Progenitor cell of endocrine pancreas (in vitro differentiated cells): ENCODE data around the gene SLC20A1. TPM values are rescaled to one million over a fixed set of nuclear protein-coding genes. Genes with fewer than 3 reads are reported as not detected.

Experiments used
- DNase-seq: peaks from one replicate; pipeline ENCODE4 v3.0.0; 2021; ENCODE audit warnings: low spot score; ENCODE audit not compliant: unreplicated experiment
- H3K27ac Mint-ChIP-seq: 2 replicates; pipeline ENCODE4 v1.8.0; 2021; ENCODE audit warnings: mild to moderate bottlenecking, moderate library complexity, mixed read lengths
- H3K27me3 Mint-ChIP-seq: 2 replicates; pipeline ENCODE4 v1.8.0; 2021; ENCODE audit warnings: mixed read lengths
- H3K36me3 Mint-ChIP-seq: 2 replicates; pipeline ENCODE4 v1.8.0; 2022; ENCODE audit warnings: mixed read lengths; ENCODE audit not compliant: insufficient read depth
- H3K4me1 Mint-ChIP-seq: 2 replicates; pipeline ENCODE4 v1.8.0; 2021; ENCODE audit warnings: low read depth, mixed read lengths
- H3K4me3 Mint-ChIP-seq: 2 replicates; pipeline ENCODE4 v1.8.0; 2021; ENCODE audit warnings: low read depth, mild to moderate bottlenecking, moderate library complexity, mixed read lengths
- H3K9me3 Mint-ChIP-seq: 2 replicates; pipeline ENCODE4 v1.8.0; 2021; ENCODE audit warnings: low read depth, mixed read lengths
- CTCF ChIP-seq: fragments of 200-600 bp; sonication (generic); IDR thresholded peaks from one replicate; pipeline ENCODE4 v1.5.0; 2021; ENCODE audit warnings: antibody characterized with exemption, mild to moderate bottlenecking; ENCODE audit not compliant: unreplicated experiment
- total RNA-seq: library from RNA; stranded (reverse); gene quantifications from 2 replicates; pipeline ENCODE4 v1.2.1, GENCODE V29; 2021

SLC20A1 gene
- total RNA-seq, 1 donor from 2014 or later: 56.0 TPM

GRCh38 chr2:112708968-112709367 lies 63.2 kb downstream of the SLC20A1 start:
- Mint-ChIP-seq H3K9me3 (no peaks in the 10 kb centered on the region), H3K27me3 (peaks cover 27% of the 10 kb centered on the region), H3K4me1 (peaks cover 4% of the 10 kb centered on the region), H3K27ac (no peak overlapping the region), H3K4me3 (no peak overlapping the region), H3K36me3 (no peaks in the 10 kb centered on the region)
- no peak for TF ChIP-seq CTCF
- DNase-seq: no peak

GRCh38 chr2:112709703-112710102 lies 64.0 kb downstream of the SLC20A1 start:
- no peak for DNase-seq
- peaks cover 4% of the 10 kb centered on the region for H3K4me1 Mint-ChIP-seq
- no peak for TF ChIP-seq CTCF

GRCh38 chr2:112710956-112711750 lies 65.4 kb downstream of the SLC20A1 start:
- H3K9me3 Mint-ChIP-seq: no peaks in the 10 kb centered on the region
- no peak for DNase-seq
- peaks cover 3% of the 10 kb centered on the region for H3K4me1 Mint-ChIP-seq
- H3K27ac Mint-ChIP-seq: no peak overlapping the region
- H3K4me3 Mint-ChIP-seq: no peak overlapping the region
- H3K27me3 Mint-ChIP-seq: peaks cover 24% of the 10 kb centered on the region
- no peak for TF ChIP-seq CTCF
- no peaks in the 10 kb centered on the region for H3K36me3 Mint-ChIP-seq

More at GRCh38 chr2:112709703-112710102, 64.0 kb downstream of the SLC20A1 start:
- H3K27ac Mint-ChIP-seq: no peak overlapping the region
- no peaks in the 10 kb centered on the region for H3K36me3 Mint-ChIP-seq
- no peak overlapping the region for H3K4me3 Mint-ChIP-seq
- H3K27me3 Mint-ChIP-seq: peaks cover 25% of the 10 kb centered on the region
- no peaks in the 10 kb centered on the region for H3K9me3 Mint-ChIP-seq

GRCh38 chr2:112712465-112712864 lies 66.7 kb downstream of the SLC20A1 start:
- TF ChIP-seq CTCF: no peak
- no peak for DNase-seq
- H3K27ac Mint-ChIP-seq: no peak overlapping the region
- H3K4me1 Mint-ChIP-seq: no peaks in the 10 kb centered on the region
- H3K9me3 Mint-ChIP-seq: no peaks in the 10 kb centered on the region
- H3K27me3 Mint-ChIP-seq: peaks cover 20% of the 10 kb centered on the region
- H3K4me3 Mint-ChIP-seq: no peak overlapping the region
- no peaks in the 10 kb centered on the region for H3K36me3 Mint-ChIP-seq

GRCh38 chr2:112712903-112713584 lies 67.3 kb downstream of the SLC20A1 start:
- Mint-ChIP-seq H3K27me3 (peaks cover 20% of the 10 kb centered on the region), H3K36me3 (no peaks in the 10 kb centered on the region), H3K9me3 (no peaks in the 10 kb centered on the region), H3K4me3 (no peak overlapping the region), H3K4me1 (no peaks in the 10 kb centered on the region), H3K27ac (no peak overlapping the region)
- no peak for TF ChIP-seq CTCF
- no peak for DNase-seq

Other genes with a start within 250 kb of the SLC20A1 start
- gene RGPD8, start 212.3 kb upstream of the SLC20A1 start, total RNA-seq: 11.3 and 13.3 TPM in 2 replicates
- 35.9 and 37.0 TPM in 2 replicates for gene TTL, start 163.8 kb upstream of the SLC20A1 start, total RNA-seq
- gene POLR1B, start 103.5 kb upstream of the SLC20A1 start, total RNA-seq: 31.4 and 35.9 TPM in 2 replicates
- gene CHCHD5, start 61.3 kb upstream of the SLC20A1 start, total RNA-seq: 37.0 and 38.4 TPM in 2 replicates
- not detected in 2 replicates for gene NT5DC4, start 75.1 kb downstream of the SLC20A1 start, total RNA-seq
- gene CKAP2L, start 118.7 kb downstream of the SLC20A1 start, total RNA-seq: 10.3 and 11.5 TPM in 2 replicates
- gene IL1A, start 138.6 kb downstream of the SLC20A1 start, total RNA-seq: 0.12 TPM in 1 of 2 replicates, not detected in the other
- not detected in 2 replicates for gene IL1B, start 190.8 kb downstream of the SLC20A1 start, total RNA-seq